DMS 273 (cell line): ENCODE results near the gene CHMP6.
"Not testable (repeated sequence)": the region's sequence is repeated elsewhere in the genome, so short reads cannot be mapped to it uniquely, and the experiment has no call there.

ENCODE experiments used
- DNase-seq: peaks from one replicate; lab custom pipeline; 2025; ENCODE audit not compliant: unreplicated experiment; lab: John Stamatoyannopoulos, UW

The CHMP6 gene

DNA sequence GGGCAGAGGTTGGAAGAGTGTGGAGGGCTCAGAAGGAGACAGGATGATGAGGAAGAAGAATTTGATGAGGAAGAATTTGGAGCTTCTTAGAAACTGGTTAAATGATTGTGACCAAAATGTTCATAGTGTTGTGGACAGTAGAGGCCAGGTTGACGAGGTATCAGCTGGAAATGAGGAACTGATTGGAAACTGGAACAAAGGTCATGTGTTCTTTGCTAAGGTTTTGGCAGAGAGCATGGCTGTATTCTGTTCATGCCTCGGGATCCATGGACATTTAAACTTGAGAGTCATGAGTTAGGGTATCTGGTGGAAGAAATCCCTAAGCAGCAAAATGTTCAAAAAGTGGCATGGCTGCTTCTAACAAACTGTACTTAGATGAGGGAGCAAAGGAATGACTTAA is 19.3 kb downstream of the CHMP6 start:
- DNase-seq, result no peak

DNA sequence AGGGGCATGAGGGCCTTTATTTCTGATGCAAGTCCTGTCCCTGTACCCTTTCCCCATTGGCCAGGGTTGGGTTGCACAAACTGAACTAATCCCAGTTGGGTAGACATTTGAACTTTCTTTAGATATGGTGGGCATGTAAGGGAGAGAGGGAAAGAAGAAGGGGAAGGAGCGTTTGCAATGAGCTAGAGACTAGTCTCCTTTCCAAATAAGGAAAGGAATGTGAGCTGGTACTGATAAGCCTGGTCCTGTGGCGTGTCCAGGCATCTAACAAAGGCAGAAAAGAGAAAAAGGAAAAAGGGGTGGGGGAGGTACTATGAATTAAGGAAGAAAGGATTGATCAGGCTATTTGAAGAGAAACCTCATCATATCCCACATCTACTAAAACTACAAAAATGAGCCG is 20.3 kb downstream of the CHMP6 start:
- DNase-seq, result no peak

DNA sequence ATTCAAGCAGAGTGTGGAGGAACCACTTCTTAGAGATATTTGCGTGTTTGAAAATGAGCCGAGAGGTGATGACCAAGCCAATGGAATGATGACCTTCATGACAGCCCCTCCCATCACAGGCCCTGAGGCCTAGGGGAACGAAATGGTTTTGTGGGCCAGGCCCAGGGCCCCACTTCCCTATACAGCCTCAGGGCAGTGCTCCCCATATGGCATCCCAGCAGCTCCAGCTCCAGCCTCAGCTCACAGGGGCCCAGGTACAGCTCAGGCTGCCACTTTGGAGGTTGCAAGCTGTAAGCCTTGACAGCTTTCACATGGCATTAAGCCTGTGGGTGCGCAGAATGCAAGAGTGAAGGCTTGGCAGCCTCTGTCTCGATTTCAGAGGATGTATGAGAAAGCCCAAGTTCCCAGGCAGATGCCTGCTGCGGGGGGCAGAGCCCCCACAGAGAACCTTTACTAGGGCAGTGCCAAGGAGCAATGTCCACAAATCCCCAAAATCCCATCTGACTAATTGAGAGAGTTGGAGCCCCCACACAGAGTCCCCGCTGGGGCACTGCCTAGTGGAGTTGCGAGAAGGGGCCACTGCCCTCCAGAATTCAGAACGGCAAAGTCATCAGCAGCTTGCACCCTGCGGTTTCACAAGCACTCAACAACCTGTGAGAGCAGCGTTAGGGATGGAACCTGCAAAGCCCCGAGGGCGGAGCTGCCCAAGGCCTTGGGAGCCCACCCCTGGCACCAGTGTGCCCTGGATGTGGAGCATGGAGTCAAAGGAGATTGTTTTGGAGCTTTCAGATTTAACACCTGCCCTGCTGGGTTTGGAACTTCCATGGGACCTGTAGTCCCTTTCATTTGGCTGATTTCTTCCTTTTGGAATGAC is 21.2 kb downstream of the CHMP6 start:
- DNase-seq, result no peak

DNA sequence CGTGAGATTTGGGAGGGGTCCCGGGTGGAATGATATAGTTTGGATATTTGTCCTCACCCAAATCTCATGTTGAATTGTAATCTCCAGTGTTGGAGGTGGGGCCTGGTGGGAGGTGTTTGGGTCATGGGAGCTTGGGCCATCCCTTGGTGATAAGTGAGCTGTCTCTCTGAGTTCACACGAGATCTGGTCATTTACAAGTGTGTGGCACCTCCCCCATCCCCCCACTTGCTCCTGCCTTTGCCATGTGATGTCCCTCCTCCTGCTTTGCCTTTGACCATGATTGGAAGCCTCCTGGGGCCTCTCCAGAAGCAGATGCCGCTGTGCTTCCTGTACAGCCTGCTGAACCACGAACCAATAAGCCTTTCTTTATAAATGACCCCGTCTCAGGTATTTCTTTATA is 22.0 kb downstream of the CHMP6 start:
- no peak for DNase-seq

DNA sequence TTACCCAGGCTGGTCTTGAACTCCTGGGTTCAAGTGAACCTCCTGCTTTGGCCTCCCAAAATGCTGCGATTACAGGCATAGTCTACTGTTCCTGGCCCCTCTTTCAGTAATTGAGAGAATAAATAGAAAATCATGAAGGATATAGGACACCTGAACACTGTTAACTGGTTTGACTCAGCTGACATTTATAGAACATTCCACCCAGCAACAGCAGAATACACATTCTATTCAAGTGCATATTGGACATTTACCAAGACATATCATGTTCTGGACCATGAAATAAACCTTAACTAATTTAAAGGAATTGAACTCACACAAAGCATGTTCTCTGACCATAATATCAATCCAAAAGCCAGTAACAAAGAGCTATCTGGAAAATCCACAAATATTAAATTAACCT is 23.5 kb downstream of the CHMP6 start:
- DNase-seq, result no peak

DNA sequence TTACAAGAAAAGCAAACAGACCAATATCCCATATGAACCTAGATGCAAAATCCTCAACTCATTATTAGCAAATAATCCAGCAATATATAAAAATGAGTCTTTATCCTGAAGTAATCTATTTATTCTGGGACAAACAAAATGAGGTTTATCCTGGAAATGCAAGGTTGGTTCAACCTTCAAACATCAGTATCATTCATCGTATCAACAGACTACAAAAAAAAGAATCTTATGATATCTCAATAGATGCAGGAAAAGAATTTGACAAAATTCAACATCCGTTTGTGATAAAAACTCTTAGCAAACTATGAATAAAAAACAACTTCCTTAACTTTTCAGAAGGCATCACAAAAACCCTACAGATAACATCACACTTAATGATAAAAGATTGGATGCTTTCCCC is 24.9 kb downstream of the CHMP6 start:
- DNase-seq, result no peak

DNA sequence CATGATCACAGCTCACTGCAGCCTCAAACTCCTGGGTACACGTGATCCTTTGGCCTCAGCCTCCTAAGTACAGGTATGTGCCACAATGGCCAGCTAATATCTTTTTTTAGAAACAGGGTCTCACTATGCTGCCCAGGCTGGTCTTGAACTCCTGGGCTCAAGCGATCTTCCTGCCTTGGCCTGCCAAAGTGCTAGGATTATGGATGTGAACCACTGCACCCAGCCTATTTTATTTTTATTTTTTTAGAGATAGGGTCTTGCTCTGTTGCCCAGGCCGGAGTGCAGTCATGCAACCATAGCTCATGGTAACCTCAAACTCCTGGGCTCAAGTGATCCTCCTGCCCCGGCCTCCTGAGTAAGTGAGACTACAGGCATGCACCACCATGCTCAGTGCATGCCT is 25.7 kb downstream of the CHMP6 start:
- not testable (repeated sequence) for DNase-seq

DNA sequence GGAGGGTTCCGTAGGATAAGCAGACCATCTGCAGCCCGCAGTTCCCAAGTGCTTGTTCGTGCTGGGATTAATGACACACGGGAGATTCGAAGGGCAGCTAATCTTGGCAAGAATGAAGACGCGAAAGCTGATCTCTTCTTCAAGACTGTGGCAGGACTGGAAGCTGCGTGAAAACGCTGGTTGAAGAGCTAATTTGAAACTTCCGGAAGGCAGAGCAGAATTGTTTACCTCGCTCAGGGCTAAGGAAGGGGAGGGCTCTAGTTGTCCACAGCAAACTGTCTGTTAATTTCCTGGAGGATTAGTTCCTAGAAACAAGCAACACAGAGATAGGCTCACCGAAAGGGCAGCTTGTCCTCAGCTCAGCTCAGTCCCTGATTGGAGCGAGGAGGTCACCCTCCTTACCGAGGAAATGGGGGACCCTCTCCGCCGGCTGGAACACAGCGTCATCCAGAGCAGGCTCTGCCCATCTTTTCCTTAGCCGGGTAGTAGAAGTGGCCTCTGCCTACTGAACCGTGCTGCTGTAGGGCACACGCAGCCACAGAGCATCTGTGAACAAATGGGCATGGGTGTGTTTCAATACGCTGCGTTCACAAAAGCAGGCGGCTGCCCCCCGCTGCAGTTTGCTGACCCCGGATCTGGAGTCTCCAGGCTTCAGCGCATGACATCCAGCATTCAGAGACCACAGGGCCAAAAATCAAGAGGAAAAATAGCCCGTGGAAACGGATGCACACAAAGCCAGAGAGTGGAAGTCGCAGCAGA is 26.6 kb downstream of the CHMP6 start:
- peak; percentile 65 for DNase-seq

DNA sequence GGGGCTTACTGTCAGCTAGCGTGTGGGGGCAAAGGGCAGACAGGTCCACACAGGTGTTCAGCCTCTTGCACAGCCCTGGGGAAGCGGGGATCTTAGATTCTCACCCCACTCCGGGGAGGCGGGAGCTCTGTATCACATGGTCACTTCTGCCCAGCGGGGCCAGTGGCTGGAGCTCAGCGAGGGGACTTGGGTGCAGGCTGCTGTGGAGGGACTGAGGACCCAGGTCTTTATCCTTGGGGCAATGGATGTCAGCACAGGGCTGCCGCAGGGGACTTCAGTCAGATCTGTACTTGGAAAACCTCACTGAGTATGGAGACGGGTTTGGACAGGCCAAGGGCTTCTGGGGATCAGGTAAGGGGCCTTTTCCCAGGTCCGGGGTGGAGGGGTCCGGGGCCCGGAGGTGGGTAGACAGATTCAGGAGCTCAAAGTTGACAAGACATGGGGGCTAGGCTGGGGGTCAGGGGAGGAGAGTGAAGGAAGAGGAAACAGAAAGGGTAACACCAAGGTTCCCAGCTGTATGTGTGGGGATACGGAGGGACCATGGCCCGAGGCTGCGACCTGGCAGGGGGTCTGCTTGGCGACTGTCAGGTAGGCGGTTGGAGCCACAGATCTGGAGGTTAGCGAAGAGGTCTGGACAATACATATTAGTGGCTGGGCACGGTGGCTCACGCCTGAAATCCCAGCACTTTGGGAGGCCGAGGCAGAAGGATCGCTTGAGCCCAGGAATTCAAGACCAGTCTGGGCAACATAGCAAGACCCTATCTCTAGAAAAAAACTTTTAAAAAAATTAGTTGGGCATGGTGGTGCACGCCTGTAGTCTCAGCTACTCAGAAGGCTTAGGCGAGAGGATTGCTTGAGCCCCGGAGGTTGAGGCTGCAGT is 28.2 kb downstream of the CHMP6 start:
- no peak for DNase-seq

DNA sequence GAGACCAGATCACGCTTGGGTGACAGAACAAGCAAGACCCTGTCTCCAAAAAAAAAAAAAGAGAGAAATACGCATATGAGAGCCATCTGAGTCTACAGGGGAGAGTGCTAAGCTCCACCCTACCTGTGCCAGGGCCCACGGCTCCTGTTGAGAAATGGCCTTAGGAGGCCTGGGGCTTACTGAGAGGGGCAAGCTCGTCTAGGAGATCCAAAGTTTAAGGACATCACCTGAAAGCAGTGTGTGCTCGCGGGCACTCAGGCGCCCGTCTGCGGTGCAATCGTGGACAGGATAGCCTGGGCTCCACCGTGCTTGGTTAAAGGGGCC is 28.8 kb downstream of the CHMP6 start:
- DNase-seq, result no peak

DNA sequence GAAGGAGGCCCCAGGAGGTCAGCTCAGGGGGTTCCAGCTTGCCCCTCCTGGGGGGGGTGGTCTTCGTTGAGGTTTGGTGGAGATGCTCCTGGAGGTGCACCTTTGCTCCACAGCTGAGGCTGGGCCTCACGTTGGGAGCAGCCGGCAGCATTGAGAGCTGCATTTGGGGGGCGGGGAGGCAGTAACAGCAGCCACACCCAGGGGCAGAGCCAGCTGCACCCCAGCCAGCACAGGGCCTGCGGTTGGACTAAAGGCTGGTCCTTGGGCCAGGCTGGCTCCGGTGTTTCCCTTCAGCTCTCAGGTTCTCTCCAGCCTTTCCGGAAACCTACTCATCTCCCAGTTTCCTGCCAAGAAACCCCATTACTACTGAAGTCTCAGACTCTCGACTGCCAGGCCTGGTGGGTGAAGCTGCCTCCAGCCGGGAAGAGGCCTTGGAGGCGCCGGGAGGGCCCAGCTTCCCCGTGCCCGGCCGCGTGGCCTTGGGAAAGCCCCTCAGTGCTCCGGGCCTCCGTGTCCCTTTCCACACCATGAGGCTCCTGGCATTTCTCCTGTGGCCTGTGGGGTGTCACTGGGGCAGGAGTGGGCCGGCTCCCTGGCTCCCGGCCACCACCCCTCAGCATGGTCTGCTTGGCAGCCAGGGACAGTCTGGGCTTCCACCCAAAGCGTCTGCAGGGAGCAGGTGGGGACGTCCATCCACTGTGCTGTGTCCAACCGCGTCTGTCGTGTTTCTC is 29.3 kb downstream of the CHMP6 start:
- DNase-seq, result peak; percentile 78

DNA sequence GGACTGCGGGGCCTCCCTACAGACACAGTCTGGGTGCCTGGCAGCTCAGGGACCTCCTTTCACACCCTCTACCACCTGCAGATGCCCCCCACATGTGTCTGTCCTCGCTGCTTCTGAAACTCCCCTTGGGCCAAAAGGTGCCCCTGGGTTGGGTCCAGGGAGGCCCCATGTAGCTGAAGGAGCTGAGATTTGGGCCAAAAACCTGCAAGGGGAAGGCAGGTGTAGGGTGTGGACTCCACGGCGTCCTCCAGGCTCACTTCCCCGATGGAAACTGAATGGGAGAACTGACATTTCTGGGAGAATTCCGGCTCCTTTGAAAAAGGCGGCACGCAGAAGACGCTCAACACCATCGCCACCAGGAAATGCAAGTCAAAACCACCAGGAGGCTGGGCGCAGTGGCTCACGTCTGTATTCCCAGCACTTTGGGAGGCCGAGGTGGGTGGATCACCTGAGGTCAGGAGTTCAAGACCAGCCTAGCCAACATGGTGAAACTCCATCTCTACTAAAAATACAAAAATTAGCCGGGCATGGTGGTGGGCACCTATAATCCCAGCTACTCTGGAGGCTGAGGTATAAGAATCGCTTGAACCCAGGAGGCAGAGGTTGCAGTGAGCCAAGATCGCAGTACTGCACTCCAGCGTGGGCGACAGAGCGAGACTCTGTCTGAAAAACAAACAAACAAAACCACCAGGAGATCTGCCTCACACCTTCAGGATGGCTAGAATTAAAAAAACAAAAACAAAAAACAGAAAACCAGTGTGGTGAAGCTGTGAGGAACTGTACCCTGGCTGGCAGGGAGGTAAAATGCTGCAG is 30.1 kb downstream of the CHMP6 start:
- DNase-seq, result no peak

DNA sequence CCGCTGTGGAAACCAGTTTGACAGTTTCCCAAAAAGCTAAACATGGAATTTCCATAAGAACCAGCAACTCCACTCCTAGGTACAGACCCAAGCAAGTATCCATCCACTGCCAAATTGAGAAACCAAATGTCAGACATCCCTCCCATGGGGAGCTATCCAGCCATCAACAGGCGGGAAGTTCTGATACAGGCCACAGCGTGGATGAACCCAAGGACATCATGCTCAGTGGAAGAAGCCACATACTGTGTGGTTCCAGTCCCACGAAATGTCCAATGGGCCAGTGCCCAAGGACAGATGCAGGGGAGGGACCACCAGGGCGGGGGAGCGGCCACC is 30.7 kb downstream of the CHMP6 start:
- peak; percentile 39 for DNase-seq

DNA sequence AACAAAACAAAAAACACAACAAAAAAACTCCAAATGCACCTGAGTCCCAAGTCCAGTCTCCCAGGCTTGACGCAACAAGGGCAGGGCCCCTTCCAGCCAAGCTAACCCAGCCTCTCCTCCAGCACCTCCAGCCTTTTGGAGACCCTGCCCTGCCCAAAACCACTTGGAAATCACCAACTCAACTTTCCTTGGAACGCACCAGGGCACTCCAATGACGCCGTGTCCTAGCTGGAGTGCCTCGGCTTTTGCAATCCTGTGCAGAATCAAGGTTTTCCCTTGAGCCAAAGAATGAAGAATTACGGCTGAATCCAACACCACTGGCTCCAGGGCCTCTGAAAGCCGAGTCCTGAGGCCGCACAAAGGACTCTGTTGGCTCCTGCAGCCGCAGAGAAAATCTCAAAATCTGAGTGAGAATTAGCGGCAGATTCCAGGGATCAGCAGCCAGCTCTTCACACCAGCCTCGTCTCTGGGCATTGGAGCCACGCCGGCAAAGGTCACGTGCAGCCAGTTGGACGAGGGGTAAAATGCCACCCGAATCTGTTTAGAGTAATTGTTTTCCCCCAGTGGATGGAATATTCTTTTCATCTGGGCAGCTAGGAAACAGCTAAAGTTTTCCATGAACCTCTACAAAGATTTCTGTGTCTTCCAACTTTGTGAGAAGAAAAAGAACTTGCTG is 33.6 kb downstream of the CHMP6 start:
- no peak for DNase-seq

DNA sequence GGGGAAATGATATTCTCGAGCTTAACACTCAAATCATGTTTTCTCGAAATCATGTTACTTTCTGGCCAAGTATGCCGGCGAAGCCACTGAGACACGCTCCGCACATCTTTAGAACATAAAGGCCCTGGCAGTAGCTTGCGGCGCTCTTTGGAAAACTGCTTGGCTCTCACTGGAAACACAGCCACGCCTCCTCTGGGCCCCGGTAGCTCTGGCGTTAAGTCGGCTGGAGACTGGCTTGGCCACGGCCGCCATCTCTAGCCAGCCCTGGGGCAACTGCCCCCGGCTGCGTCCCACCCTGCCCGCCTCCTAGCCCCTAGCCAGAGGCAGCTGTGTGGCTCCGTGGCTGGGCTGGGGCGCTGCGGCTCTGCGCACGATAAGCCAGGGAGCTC is 34.1 kb downstream of the CHMP6 start:
- DNase-seq, result no peak

DNA sequence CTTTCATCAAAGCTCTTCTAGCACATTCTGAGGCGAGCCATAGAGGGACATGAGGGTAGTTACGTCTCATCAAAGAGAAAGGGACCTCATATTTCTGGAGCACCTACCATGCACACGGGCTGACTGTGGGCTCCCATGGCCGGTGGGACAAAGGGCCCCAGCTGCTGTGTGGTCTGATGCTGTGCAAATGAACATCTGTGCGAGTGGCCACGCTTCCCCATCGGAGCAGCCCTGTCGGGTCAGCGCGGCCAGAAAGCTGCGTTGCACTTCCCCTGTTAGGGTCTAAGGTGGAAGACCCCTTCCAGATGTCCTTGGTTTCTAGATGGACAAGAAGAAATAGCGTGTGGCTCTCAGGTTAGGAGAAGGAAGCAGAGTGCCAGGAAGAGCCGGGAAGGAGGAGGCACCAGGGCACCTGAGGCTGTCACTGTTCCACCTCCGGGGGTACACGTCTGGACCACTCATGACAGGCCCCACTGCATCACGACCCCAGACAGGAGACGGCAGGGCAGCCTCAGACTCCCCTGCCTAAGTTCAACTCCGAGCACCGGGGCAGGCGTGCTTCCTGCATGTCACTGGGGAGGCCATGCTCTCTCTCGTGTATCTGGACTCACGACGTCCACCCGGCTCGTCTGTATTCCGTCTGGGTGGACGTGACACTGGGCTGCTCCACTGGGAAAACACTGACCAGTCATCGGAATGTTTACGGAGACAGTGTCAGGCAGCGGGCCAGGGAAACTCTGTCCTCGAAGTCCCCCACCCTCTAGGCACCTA is 34.8 kb downstream of the CHMP6 start:
- no peak for DNase-seq

DNA sequence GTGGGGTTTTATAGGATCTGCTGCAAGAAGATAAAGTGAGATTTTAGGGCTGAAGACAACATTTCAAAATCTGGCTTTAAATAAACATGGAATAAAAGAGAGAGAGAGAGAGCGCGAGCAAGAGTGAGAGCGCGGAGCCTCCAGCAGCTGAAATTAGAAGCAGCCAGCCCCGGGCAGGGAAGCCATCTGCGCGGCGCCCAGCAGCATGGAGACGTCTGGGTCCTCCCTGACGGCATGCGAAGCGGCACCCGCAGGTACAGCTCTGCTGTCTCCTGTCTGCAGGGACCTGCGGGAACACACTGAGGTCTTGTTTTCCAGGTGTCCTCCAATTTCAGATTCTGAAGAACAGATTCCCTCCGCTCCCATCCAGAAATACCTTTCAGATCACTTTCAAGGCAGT is 35.4 kb downstream of the CHMP6 start:
- peak; percentile 36 for DNase-seq

DNA sequence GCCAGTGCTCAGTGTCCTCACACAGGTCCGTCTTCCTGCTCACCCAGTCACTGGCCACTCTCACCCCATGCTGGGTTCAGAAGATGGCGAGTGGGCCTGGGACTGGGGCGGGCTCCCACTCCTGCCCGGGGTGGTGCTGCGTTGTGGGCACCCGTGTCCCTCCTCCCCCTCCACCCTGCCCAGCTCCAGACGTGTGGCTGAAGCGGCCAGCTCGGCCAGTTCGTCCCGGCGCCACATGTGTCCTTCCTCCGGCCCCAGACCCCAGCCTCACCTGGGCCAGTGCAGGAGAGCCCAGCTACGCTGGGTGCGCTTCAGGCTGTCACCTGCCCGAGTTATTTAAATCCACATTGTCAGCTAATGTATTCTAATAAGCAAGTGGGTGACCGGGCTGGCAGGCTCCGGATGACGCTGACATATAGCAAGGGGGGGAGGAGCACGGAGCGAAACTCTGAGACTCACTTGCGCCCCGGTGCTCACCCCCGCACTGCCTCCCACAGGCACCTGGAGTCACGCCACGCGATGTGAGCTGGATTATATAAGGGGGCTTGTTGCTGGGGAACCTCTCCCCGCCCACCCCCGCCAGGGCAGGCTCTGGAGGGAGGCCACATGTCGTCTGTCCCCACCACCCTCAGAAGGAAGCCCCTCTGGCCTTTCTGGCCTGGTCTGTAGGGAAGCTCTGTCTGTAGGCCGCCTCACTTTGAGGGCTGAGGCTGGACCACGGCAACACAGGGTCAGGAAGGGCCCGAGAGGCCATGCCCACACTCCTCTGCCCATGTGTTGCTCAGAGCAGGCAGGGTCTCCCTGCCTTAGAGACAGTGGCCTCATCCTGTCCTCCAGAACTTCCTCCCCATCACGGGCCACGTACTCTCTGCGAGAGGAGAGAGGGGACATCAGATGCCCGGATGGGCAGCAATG is 36.2 kb downstream of the CHMP6 start:
- no peak for DNase-seq
